ENCODE measurements around the gene NR5A2. TPM values are rescaled to one million over a fixed set of nuclear protein-coding genes. Genes with fewer than 3 reads are reported as not detected.

The NR5A2 gene
- total RNA-seq, 4 donors from 2014 or later, result 1.1 to 1.9 (median 1.2) TPM

GRCh38 chr1:200039849-200040474 is 12.5 kb downstream of the NR5A2 start:
- H3K9me3 ChIP-seq, result no peaks in the 10 kb centered on the region
- H3K36me3 ChIP-seq, result no peaks in the 10 kb centered on the region
- peak overlapping the region; percentile 53 to 65 (median 56) for H3K4me3 ChIP-seq
- H3K27me3 ChIP-seq, result peaks cover 93 to 99% (median 98%) of the 10 kb centered on the region in 3 donors
- peaks cover 21 to 32% of the 10 kb centered on the region in 2 donors for H3K4me1 ChIP-seq
- in situ Hi-C loops (cut with MboI; ENCODE audit: low sequenced_read_pairs in 4 of 4), result no loop called here
- intact Hi-C loops (cut with DNase I; ENCODE audit: low total_unique reads), result loop anchor here (10.0 kb wide), 2 partner anchors 205 to 265 kb away; no protein-coding TSS in a partner anchor
- DNase-seq (no peak), ATAC-seq (no peak)
- TF ChIP-seq POLR2A (IDR thresholded peaks at IDR 0.05), result no peak
- TF ChIP-seq CTCF (IDR thresholded peaks at IDR 0.05 in 4 of 5, conservative IDR thresholded peaks at IDR 0.05 in 1 of 5), result no peak
- H3K27ac ChIP-seq, result peak overlapping the region in 3 of 4 donors; percentile 34 to 56 (median 56)

GRCh38 chr1:200040481-200041138 is 13.1 kb downstream of the NR5A2 start:
- intact Hi-C loops (cut with DNase I; ENCODE audit: low total_unique reads), result no loop called here
- in situ Hi-C loops (cut with MboI; ENCODE audit: low sequenced_read_pairs in 4 of 4), result no loop called here
- H3K4me3 ChIP-seq, result peak overlapping the region; percentile 53 to 65 (median 56)
- H3K4me1 ChIP-seq, result peaks cover 19 to 26% of the 10 kb centered on the region in 2 donors
- DNase-seq (no peak), ATAC-seq (no peak)
- H3K36me3 ChIP-seq, result no peaks in the 10 kb centered on the region
- peaks cover 93 to 99% (median 98%) of the 10 kb centered on the region in 3 donors for H3K27me3 ChIP-seq
- no peaks in the 10 kb centered on the region for H3K9me3 ChIP-seq
- peak overlapping the region in 3 of 4 donors; percentile 56 to 59 (median 56) for H3K27ac ChIP-seq
- no peak for TF ChIP-seq POLR2A (IDR thresholded peaks at IDR 0.05)
- TF ChIP-seq CTCF (IDR thresholded peaks at IDR 0.05 in 4 of 5, conservative IDR thresholded peaks at IDR 0.05 in 1 of 5), result no peak

GRCh38 chr1:200041337-200042118 is 14.0 kb downstream of the NR5A2 start:
- Histone ChIP-seq H3K9me3 (no peaks in the 10 kb centered on the region), H3K4me3 (peak overlapping the region; percentile 53 to 65 (median 56)), H3K27ac (peak overlapping the region; percentile 21 to 59 (median 56)), H3K36me3 (no peaks in the 10 kb centered on the region), H3K4me1 (peaks cover 19 to 23% of the 10 kb centered on the region in 2 donors), H3K27me3 (peaks cover 92 to 97% (median 96%) of the 10 kb centered on the region in 3 donors)
- DNase-seq (no peak), ATAC-seq (no peak)
- TF ChIP-seq CTCF (IDR thresholded peaks at IDR 0.05 in 4 of 5, conservative IDR thresholded peaks at IDR 0.05 in 1 of 5) (no peak), POLR2A (IDR thresholded peaks at IDR 0.05) (no peak)
- in situ Hi-C loops (cut with MboI; ENCODE audit: low sequenced_read_pairs in 4 of 4), result no loop called here
- intact Hi-C loops (cut with DNase I; ENCODE audit: low total_unique reads), result no loop called here

- Histone ChIP-seq H3K27me3 (peaks cover 88 to 93% (median 90%) of the 10 kb centered on the region in 3 donors), H3K36me3 (no peaks in the 10 kb centered on the region), H3K4me3 (peak overlapping the region; percentile 41 to 53 (median 48)), H3K4me1 (peaks cover 19 to 23% of the 10 kb centered on the region in 2 donors), H3K27ac (peak overlapping the region; percentile 21 to 59 (median 56)), H3K9me3 (no peaks in the 10 kb centered on the region)
- intact Hi-C loops (cut with DNase I; ENCODE audit: low total_unique reads), result no loop called here
- no peak for ATAC-seq
- no peak for TF ChIP-seq CTCF (IDR thresholded peaks at IDR 0.05 in 4 of 5, conservative IDR thresholded peaks at IDR 0.05 in 1 of 5)
- TF ChIP-seq POLR2A (IDR thresholded peaks at IDR 0.05), result no peak
- in situ Hi-C loops (cut with MboI; ENCODE audit: low sequenced_read_pairs in 4 of 4), result no loop called here
- no peak for DNase-seq
These were observed 14.6 kb downstream of the NR5A2 start for GRCh38 chr1:200042119-200042551.

Data from gastrocnemius medialis (tissue), 4 donors.